NCI-H446 (cell line): ENCODE measurements around the gene ZDHHC18.

Source experiments
- DNase-seq, 2 experiments: peaks; one replicate each; lab custom pipeline; 2025; lab: John Stamatoyannopoulos, UW

Gene ZDHHC18

DNA sequence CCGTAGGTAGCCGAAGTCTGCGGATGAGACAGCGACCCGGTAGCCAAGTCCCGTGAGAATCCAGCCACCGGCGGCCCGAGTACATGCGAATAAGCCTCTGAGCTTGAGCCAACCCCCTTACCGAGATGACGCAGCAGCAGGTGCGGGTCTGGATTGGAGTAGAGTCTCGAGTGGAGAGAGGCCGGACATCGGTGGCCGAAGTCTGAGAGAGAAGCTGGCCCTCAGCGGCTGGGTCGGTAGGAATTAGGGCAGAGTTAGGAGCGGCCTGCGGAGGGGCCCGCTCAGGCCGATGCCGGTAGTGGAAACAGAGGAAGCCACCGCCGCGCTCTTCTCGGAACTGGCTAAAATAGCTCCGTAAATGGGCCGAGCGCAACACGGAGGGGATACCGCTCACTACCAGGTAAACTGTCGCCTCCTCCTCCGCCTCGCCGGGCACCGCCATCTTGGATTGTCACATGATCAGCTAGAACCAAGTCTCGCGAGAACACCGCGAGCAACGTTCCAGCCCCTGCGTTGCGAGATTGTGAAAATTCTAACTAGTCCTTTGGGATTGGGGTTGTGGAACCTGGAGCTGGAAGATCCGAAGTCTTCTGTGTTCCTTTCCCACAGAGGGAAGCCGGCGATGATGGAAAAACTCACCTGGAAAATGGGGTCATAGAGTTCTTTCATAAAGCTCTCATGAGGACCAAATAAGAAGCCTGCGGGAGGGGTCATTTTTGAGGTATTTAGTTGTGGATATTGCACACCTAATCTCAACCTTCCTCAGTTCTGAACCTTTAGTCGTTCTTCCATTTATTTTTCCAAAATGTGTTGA lies 73.7 kb downstream of the ZDHHC18 start, which contains the start of gene GPATCH3:
Gene GPATCH3, minus strand, starts transcription at position 467 of the 814 bp plus-strand sequence. Its CDS starts 25 bp downstream, at position 442.
- DNase-seq, result peak; percentile 92 to 97

DNA sequence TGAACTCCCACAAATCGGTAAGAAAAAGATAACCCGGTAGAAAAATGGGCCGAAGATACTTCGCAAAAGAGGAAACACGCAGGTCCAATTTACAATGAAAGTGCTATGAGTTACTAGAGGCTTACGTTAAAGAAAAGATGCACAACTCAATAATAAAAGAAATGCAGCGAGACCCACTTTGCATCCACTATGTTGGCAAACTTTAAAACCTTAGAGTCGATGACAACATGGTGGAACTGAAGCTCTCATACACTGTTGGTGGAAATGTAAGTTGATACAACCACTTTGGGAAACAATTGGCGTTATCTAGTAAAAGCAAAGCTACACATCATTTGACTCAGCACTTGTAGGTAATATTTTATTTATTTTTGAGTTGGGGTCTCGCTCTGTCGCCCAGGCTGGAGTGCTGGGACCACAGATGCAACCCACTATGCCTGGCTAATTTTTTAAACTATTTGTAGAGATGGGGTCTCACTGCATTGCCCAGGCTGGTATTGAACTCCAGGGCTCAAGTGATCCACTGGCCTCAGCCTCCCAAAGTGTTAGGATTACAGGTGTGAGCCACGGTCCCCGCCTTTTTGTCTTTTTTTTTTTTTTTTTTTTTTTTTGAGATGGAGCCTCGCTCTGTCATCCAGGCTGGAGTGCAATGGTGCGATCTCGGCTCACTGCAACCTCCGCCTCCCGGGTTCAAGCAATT lies 74.5 kb downstream of the ZDHHC18 start:
- DNase-seq, result no peak
